B cell (primary cell): Measurements from ENCODE around the gene TMEM141. TPM values are rescaled to one million over a fixed set of nuclear protein-coding genes. Genes with fewer than 3 reads are reported as not detected.

Source experiments
- ATAC-seq: fragments of 200-7000 bp; cut with Tn5 transposase; one replicate; pipeline ENCODE4 v1.10.0; 2021; ENCODE audit warnings: low read depth, mild to moderate bottlenecking, moderate number of reproducible peaks, moderate library complexity
- CTCF ChIA-PET: fragments of 350-600 bp; sonication (Branson Sonifier 250); formaldehyde crosslinking; loops from one replicate; lab custom pipeline; 2021; ENCODE audit warnings: antibody characterized with exemption, inconsistent platforms; lab: Charles Lee
- POLR2A ChIA-PET: fragments of 350-600 bp; sonication (Branson Sonifier 250); formaldehyde crosslinking; loops from one replicate; lab custom pipeline; 2021; ENCODE audit warnings: antibody characterized with exemption; lab: Charles Lee
- DNase-seq: peaks from one replicate; pipeline ENCODE4 v3.0.0; 2013
- H2AFZ ChIP-seq: 2 replicates; pipeline ENCODE4 v1.6.1; 2012; ENCODE audit warnings: mild to moderate bottlenecking, low read depth, low read length; ENCODE audit not compliant: insufficient read depth, poor library complexity, severe bottlenecking
- H3K27ac ChIP-seq, 2 donors: 1 replicate in 1 of 2; 2 replicates in 1 of 2; pipeline ENCODE4 v1.5.1; 2012 to 2013; ENCODE audit warnings: low read length in 2 of 2, mild to moderate bottlenecking in 2 of 2, moderate library complexity in 1 of 2
- H3K27me3 ChIP-seq, 4 experiments: fragments of 200-600 bp in 1 of 4; sonication (generic) in 1 of 4; replicated peaks in 1 of 4; 1 replicate in 2 of 4; 2 replicates in 2 of 4; pipeline versions ENCODE4 v1.6.1 to v1.7.0; 2013 to 2016; ENCODE audit warnings: low read length in 3 of 4, mild to moderate bottlenecking in 2 of 4, mixed read lengths in 1 of 4, moderate library complexity in 1 of 4; ENCODE audit not compliant: insufficient read depth in 4 of 4, control insufficient read depth in 3 of 4; ENCODE audit errors: control extremely low read depth in 1 of 4
- H3K36me3 ChIP-seq, 2 experiments: replicated peaks in 1 of 2; 1 replicate in 1 of 2; 2 replicates in 1 of 2; pipeline versions ENCODE4 v1.6.1 to v1.7.1; 2013; ENCODE audit warnings: low read length in 1 of 2; ENCODE audit not compliant: insufficient read depth in 2 of 2, control insufficient read depth in 1 of 2; ENCODE audit errors: control extremely low read depth in 1 of 2, extremely low read depth in 1 of 2
- H3K4me1 ChIP-seq, 2 donors: fragments of 200-600 bp in 1 of 2; sonication (generic) in 1 of 2; 1 replicate in 1 of 2; 2 replicates in 1 of 2; pipeline versions ENCODE4 v1.5.1 to v1.6.1; 2013 to 2017; ENCODE audit warnings: low read length in 2 of 2; ENCODE audit not compliant: control insufficient read depth in 2 of 2, insufficient read depth in 2 of 2
- H3K4me2 ChIP-seq: replicated peaks from 2 replicates; pipeline ENCODE3; 2012; ENCODE audit warnings: mild to moderate bottlenecking, low read depth, low read length; ENCODE audit not compliant: poor library complexity, severe bottlenecking
- H3K4me3 ChIP-seq, 5 experiments: fragments of 200-600 bp in 1 of 5; sonication (generic) in 1 of 5; 1 replicate in 3 of 5; 2 replicates in 2 of 5; pipeline versions ENCODE4 v1.5.1 to v1.7.0; 2011 to 2016; ENCODE audit warnings: low read length in 4 of 5, mild to moderate bottlenecking in 4 of 5, low read depth in 2 of 5, control low read depth in 1 of 5, moderate library complexity in 1 of 5; ENCODE audit not compliant: insufficient read depth in 1 of 5; ENCODE audit errors: control extremely low read depth in 1 of 5, extremely low read depth in 1 of 5
- H3K79me2 ChIP-seq: fragments of 200-600 bp; sonication (generic); one replicate; pipeline ENCODE4 v1.6.0; 2016; ENCODE audit warnings: low read length; ENCODE audit not compliant: control insufficient read depth, insufficient read depth
- H3K9ac ChIP-seq: fragments of 200-600 bp; sonication (generic); 2 replicates; pipeline ENCODE4 v1.6.1; 2017; ENCODE audit warnings: mild to moderate bottlenecking, low read length, moderate library complexity
- H3K9me3 ChIP-seq, 3 donors: one replicate each; pipeline versions ENCODE4 v1.6.1 to v1.7.1; 2013; ENCODE audit warnings: low read length in 2 of 3; ENCODE audit not compliant: control insufficient read depth in 2 of 3, insufficient read depth in 1 of 3; ENCODE audit errors: control extremely low read depth in 1 of 3
- H4K20me1 ChIP-seq: 2 replicates; pipeline ENCODE4 v1.6.0; 2012; ENCODE audit warnings: mild to moderate bottlenecking, low read length; ENCODE audit not compliant: insufficient read depth, control insufficient read depth, poor library complexity, severe bottlenecking
- H3K27ac Mint-ChIP-seq: one replicate; pipeline ENCODE4 v1.8.0; 2021; ENCODE audit warnings: mixed read lengths
- H3K27me3 Mint-ChIP-seq: one replicate; pipeline ENCODE4 v1.8.0; 2021; ENCODE audit warnings: mixed read lengths
- H3K4me1 Mint-ChIP-seq: one replicate; pipeline ENCODE4 v1.8.0; 2021; ENCODE audit warnings: mixed read lengths
- H3K4me3 Mint-ChIP-seq: one replicate; pipeline ENCODE4 v1.8.0; 2021; ENCODE audit warnings: mixed read lengths
- H3K9me3 Mint-ChIP-seq: one replicate; pipeline ENCODE4 v1.8.0; 2022; ENCODE audit warnings: mixed read lengths; ENCODE audit not compliant: insufficient read depth
- CTCF ChIP-seq: fragments of 200-600 bp; IDR thresholded peaks from one replicate; pipeline ENCODE4 v1.8.0; 2022; ENCODE audit warnings: antibody characterized with exemption, mild to moderate bottlenecking
- EZH2 ChIP-seq: IDR thresholded peaks from 2 replicates; pipeline ENCODE4 v1.6.1; 2012; ENCODE audit warnings: borderline replicate concordance, low read depth, mild to moderate bottlenecking, moderate library complexity, low read length; ENCODE audit not compliant: insufficient read depth, poor library complexity, severe bottlenecking
- WGBS: methylation state at CpG from one replicate; pipeline ENCODE4 v1.1.5; 2013; ENCODE audit warnings: missing lambda C conversion rate; ENCODE audit not compliant: insufficient coverage; 5-methylcytosine and 5-hydroxymethylcytosine counted together
- intact Hi-C: fragments of 100-400 bp; cut with micrococcal nuclease; formaldehyde crosslinking; loops from one replicate; pipeline ENCODE4 v1.10.0; 2022
- polyA plus RNA-seq: library from polyadenylated mRNA; depleted of rRNA; stranded (reverse); fragments of >200 nt; gene quantifications from 2 replicates; pipeline ENCODE4 v1.2.3, GENCODE V29; 2012
- total RNA-seq, 2 donors: library from RNA; stranded (reverse); fragments of 120-200 nt in 1 of 2; gene quantifications; 1 replicate in 1 of 2; 2 replicates in 1 of 2; pipeline versions ENCODE4 v1.2.3 to v1.2.4, GENCODE V29; 2013 to 2022

Gene TMEM141
- total and polyA plus RNA-seq, 2 donors (not counting 1 experiment from before 2014, with no cell fraction given), result 35.7 to 60.8 TPM

GRCh38 chr9:136840140-136840876 is 49.2 kb downstream of the TMEM141 start:
- H3K4me1 ChIP-seq, result peaks cover 15 to 30% of the 10 kb centered on the region in 2 donors
- Mint-ChIP-seq H3K4me3 (no peak overlapping the region), H3K27me3 (no peaks in the 10 kb centered on the region), H3K27ac (no peak overlapping the region), H3K4me1 (peaks cover 11% of the 10 kb centered on the region), H3K9me3 (no peaks in the 10 kb centered on the region)
- H3K79me2 ChIP-seq, result no peaks in the 10 kb centered on the region
- 95% methylated on average over 32 of the region's 32 CpGs for WGBS
- DNase-seq, result no peak
- H2AFZ ChIP-seq, result no peak overlapping the region
- H3K9me3 ChIP-seq, result peaks cover 0 to 9% (median 0%) of the 10 kb centered on the region in 3 donors
- H3K36me3 ChIP-seq, result no peaks in the 10 kb centered on the region
- TF ChIP-seq CTCF (no peak), EZH2 (no peak)
- peaks cover 16% of the 10 kb centered on the region for H4K20me1 ChIP-seq
- no peak overlapping the region for H3K4me2 ChIP-seq
- intact Hi-C loops, result no loop called here
- H3K27ac ChIP-seq, result no peak overlapping the region
- peaks cover 0 to 17% (median 3%) of the 10 kb centered on the region in 4 experiments for H3K27me3 ChIP-seq
- H3K4me3 ChIP-seq, result no peak overlapping the region
- POLR2A ChIA-PET, result no interaction called here
- no peak overlapping the region for H3K9ac ChIP-seq
- CTCF ChIA-PET, result interaction anchor here (3.6 kb wide), 1 partner anchor 195 kb away, joined by 29 read pairs; no protein-coding TSS in a partner anchor
- no peak for ATAC-seq
